ENCODE data around the gene TOM1L2. TPM values are rescaled to one million over a fixed set of nuclear protein-coding genes. Genes with fewer than 3 reads are reported as not detected.
A peak's percentile ranks its signal among the peaks of the same experiment; 100 is the strongest.

Gene TOM1L2
- total and polyA plus RNA-seq, 2 donors (not counting 1 experiment from before 2014, with no cell fraction given), result 33.9 to 35.9 TPM

DNA sequence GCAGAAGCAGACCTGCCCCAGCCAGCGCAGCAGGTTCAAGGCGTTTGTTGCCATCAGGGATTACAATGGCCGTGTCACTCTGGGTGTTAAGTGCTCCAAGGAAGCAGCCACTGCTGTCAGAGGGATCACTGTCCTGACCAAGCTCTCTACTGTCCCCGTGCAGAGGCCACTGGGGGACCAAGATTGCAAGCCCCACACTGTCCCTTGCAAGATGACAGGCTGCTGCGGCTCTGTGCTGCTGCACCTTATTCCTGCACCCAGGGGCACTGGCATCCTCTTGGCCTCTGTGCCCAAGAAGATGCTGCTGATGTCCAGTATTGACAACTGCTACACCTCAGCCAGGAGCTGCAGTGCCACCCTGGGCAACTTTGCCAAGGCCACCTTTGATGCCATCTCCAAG lies 39.1 kb upstream of the TOM1L2 start:
- H3K27ac ChIP-seq (ENCODE audit: insufficient read depth, low read length), result no peak overlapping the region
- no peak overlapping the region for H3K4me3 ChIP-seq (replicated peaks in 1 of 4; ENCODE audit: control extremely low read depth in 1 of 4, insufficient read depth in 1 of 4, low read depth in 3 of 4, low read length in 4 of 4)
- no peak for DNase-seq (ENCODE audit: low read depth in 2 of 2)
- no peak overlapping the region for H2AFZ ChIP-seq (ENCODE audit: low read length)
- no peak overlapping the region for H3K9ac ChIP-seq (ENCODE audit: insufficient read depth, low read length)
- no peaks in the 10 kb centered on the region for H3K27me3 ChIP-seq (ENCODE audit: control insufficient read depth, insufficient read depth, low read length)
- no peaks in the 10 kb centered on the region for H3K36me3 ChIP-seq (ENCODE audit: control insufficient read depth, insufficient read depth, low read length)
- H3K4me1 ChIP-seq (ENCODE audit: control insufficient read depth, extremely low read depth, insufficient read depth, low read length), result peaks cover 7% of the 10 kb centered on the region
- no peak overlapping the region for H3K4me2 ChIP-seq (ENCODE audit: extremely low read depth, insufficient read depth, low read length)
- no peak for TF ChIP-seq EZH2 (IDR thresholded peaks at IDR 0.05; ENCODE audit: low read length, missing control alignments)
- TF ChIP-seq, protein P1, sequence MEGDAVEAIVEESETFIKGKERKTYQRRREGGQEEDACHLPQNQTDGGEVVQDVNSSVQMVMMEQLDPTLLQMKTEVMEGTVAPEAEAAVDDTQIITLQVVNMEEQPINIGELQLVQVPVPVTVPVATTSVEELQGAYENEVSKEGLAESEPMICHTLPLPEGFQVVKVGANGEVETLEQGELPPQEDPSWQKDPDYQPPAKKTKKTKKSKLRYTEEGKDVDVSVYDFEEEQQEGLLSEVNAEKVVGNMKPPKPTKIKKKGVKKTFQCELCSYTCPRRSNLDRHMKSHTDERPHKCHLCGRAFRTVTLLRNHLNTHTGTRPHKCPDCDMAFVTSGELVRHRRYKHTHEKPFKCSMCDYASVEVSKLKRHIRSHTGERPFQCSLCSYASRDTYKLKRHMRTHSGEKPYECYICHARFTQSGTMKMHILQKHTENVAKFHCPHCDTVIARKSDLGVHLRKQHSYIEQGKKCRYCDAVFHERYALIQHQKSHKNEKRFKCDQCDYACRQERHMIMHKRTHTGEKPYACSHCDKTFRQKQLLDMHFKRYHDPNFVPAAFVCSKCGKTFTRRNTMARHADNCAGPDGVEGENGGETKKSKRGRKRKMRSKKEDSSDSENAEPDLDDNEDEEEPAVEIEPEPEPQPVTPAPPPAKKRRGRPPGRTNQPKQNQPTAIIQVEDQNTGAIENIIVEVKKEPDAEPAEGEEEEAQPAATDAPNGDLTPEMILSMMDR (conservative IDR thresholded peaks at IDR 0.05 in 1 of 2, IDR thresholded peaks at IDR 0.05 in 1 of 2; ENCODE audit: low read depth in 1 of 2, low read length in 2 of 2), result no peak
- no peaks in the 10 kb centered on the region for H3K9me3 ChIP-seq (ENCODE audit: control insufficient read depth, insufficient read depth, low read depth, low read length)
- no peaks in the 10 kb centered on the region for H3K79me2 ChIP-seq (ENCODE audit: control insufficient read depth, insufficient read depth, low read length)
- no peaks in the 10 kb centered on the region for H4K20me1 ChIP-seq (ENCODE audit: control insufficient read depth, extremely low read depth, insufficient read depth, low read length)

DNA sequence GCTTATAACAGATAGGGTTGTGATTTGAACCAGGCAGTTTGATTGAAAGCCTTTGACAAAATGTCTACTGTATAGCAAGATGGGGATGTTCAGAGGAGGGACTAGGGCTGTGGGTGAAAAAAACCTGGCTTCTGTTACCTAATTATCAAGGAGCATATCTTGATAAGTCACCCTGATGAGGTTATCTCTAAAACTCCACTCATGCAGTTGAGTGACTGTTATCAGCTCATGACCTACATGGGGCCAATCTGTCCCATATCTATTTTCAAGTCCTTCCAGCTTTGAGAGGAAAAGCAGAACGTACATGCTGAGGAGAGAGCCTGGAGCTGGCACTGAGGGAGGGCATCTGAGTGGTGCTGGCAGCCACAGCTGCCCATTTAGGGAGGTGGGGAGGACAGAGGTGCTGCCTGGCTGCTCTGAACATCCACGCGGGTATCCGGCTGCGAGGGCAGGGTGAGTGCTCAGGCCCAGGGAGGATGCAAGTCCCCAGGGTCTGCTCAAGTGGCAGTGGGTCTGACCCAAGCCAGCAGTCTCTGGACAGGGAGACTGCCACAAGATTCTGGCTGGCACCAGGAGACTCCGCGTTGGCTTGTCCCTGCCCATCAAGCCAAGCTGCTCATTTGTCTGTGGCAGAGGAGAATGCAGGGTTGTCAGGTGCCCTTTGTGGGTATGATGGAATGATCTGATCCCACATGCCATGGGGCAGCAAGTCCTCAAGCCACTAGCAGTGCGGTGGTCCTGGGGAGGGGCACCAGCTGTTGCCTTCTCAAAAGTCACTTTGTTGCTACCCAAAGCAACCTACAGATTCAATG lies 37.6 kb upstream of the TOM1L2 start:
- H3K4me1 ChIP-seq (ENCODE audit: control insufficient read depth, extremely low read depth, insufficient read depth, low read length), result peaks cover 7% of the 10 kb centered on the region
- no peak overlapping the region for H3K9ac ChIP-seq (ENCODE audit: insufficient read depth, low read length)
- no peak overlapping the region for H3K4me3 ChIP-seq (replicated peaks in 1 of 4; ENCODE audit: control extremely low read depth in 1 of 4, insufficient read depth in 1 of 4, low read depth in 3 of 4, low read length in 4 of 4)
- H3K36me3 ChIP-seq (ENCODE audit: control insufficient read depth, insufficient read depth, low read length), result no peaks in the 10 kb centered on the region
- H3K79me2 ChIP-seq (ENCODE audit: control insufficient read depth, insufficient read depth, low read length), result no peaks in the 10 kb centered on the region
- no peak overlapping the region for H2AFZ ChIP-seq (ENCODE audit: low read length)
- no peak overlapping the region for H3K27ac ChIP-seq (ENCODE audit: insufficient read depth, low read length)
- no peak overlapping the region for H3K4me2 ChIP-seq (ENCODE audit: extremely low read depth, insufficient read depth, low read length)
- H4K20me1 ChIP-seq (ENCODE audit: control insufficient read depth, extremely low read depth, insufficient read depth, low read length), result no peaks in the 10 kb centered on the region
- no peak for DNase-seq (ENCODE audit: low read depth in 2 of 2)
- TF ChIP-seq, protein P1 (conservative IDR thresholded peaks at IDR 0.05 in 1 of 2, IDR thresholded peaks at IDR 0.05 in 1 of 2; ENCODE audit: low read depth in 1 of 2, low read length in 2 of 2), result no peak
- TF ChIP-seq EZH2 (IDR thresholded peaks at IDR 0.05; ENCODE audit: low read length, missing control alignments), result no peak
- H3K27me3 ChIP-seq (ENCODE audit: control insufficient read depth, insufficient read depth, low read length), result no peaks in the 10 kb centered on the region
- H3K9me3 ChIP-seq (ENCODE audit: control insufficient read depth, insufficient read depth, low read depth, low read length), result no peaks in the 10 kb centered on the region

DNA sequence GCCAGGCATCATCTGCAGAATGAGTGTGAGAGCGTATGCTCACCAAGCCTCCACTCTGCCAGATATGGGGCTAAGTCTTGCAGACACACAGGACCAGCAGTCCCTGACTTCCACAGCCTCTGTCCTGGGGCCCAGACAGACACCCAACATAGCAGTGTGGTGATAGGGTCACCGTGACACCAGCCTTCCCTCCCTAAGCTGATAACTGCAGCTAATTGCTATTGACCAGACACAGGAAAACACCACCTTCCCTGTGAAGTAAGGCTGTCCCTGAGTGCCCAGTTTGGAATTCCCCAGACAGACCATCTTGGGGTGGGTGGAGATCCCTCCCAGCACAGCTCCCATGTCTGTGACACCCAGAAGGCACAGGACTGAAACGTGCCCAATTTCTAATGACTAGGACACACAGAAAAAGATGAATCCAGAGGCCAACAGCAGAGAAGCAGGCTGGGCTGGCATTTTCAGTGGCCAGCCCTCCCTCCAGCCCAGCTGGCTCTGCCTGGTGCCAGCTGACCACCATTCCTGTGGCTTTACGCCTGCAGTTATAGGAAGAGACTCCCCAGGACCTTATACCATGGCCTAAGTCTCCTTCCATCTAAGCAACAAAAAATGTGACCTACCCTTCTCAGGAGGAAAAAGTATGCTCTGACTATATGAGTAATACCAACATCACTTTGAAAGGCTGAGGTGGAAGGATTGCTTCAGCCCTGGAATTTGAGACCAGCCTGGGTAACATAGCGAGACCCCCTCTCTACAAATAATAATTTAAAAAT lies 36.5 kb upstream of the TOM1L2 start:
- Histone ChIP-seq H3K9ac (ENCODE audit: insufficient read depth, low read length) (no peak overlapping the region), H3K27ac (ENCODE audit: insufficient read depth, low read length) (no peak overlapping the region), H3K79me2 (ENCODE audit: control insufficient read depth, insufficient read depth, low read length) (no peaks in the 10 kb centered on the region), H3K4me3 (replicated peaks in 1 of 4; ENCODE audit: control extremely low read depth in 1 of 4, insufficient read depth in 1 of 4, low read depth in 3 of 4, low read length in 4 of 4) (no peak overlapping the region), H4K20me1 (ENCODE audit: control insufficient read depth, extremely low read depth, insufficient read depth, low read length) (no peaks in the 10 kb centered on the region), H2AFZ (ENCODE audit: low read length) (no peak overlapping the region), H3K4me2 (ENCODE audit: extremely low read depth, insufficient read depth, low read length) (no peak overlapping the region), H3K36me3 (ENCODE audit: control insufficient read depth, insufficient read depth, low read length) (no peaks in the 10 kb centered on the region), H3K9me3 (ENCODE audit: control insufficient read depth, insufficient read depth, low read depth, low read length) (no peaks in the 10 kb centered on the region), H3K4me1 (ENCODE audit: control insufficient read depth, extremely low read depth, insufficient read depth, low read length) (peaks cover 7% of the 10 kb centered on the region), H3K27me3 (ENCODE audit: control insufficient read depth, insufficient read depth, low read length) (no peaks in the 10 kb centered on the region)
- peak in 1 of 2 donors; percentile 84 for DNase-seq (ENCODE audit: low read depth in 2 of 2)
- TF ChIP-seq EZH2 (IDR thresholded peaks at IDR 0.05; ENCODE audit: low read length, missing control alignments), result no peak
- TF ChIP-seq, protein P1 (conservative IDR thresholded peaks at IDR 0.05 in 1 of 2, IDR thresholded peaks at IDR 0.05 in 1 of 2; ENCODE audit: low read depth in 1 of 2, low read length in 2 of 2), result no peak

All from fibroblast of lung (primary cell).